ENCODE results near the gene SEPTIN2. TPM values are rescaled to one million over a fixed set of nuclear protein-coding genes. Genes with fewer than 3 reads are reported as not detected.
A peak's percentile ranks its signal among the peaks of the same experiment; 100 is the strongest.

SEPTIN2 gene
- total and polyA plus RNA-seq, 11 donors, result 91.2 to 237 (median 199) TPM

DNA sequence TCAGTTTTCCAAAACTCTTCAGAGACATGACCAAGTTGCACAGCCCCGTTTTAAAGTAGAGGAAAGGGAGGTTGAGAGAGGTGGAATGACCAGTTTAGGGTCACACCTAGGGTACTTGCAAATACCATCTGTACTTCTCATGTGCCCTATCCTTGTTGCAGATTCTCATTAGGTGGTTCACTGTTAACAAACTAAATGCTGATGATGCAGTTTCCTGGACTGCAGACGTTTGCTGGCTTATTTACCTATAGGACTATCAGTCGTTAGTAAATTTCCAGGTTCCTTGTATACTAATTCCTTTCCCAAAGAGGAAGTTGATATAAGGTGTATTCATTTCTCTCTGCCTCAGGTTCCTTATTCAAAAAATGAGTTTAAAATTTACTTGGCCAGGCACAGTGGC is 41.8 kb downstream of the SEPTIN2 start:
- TF ChIP-seq, protein P1, sequence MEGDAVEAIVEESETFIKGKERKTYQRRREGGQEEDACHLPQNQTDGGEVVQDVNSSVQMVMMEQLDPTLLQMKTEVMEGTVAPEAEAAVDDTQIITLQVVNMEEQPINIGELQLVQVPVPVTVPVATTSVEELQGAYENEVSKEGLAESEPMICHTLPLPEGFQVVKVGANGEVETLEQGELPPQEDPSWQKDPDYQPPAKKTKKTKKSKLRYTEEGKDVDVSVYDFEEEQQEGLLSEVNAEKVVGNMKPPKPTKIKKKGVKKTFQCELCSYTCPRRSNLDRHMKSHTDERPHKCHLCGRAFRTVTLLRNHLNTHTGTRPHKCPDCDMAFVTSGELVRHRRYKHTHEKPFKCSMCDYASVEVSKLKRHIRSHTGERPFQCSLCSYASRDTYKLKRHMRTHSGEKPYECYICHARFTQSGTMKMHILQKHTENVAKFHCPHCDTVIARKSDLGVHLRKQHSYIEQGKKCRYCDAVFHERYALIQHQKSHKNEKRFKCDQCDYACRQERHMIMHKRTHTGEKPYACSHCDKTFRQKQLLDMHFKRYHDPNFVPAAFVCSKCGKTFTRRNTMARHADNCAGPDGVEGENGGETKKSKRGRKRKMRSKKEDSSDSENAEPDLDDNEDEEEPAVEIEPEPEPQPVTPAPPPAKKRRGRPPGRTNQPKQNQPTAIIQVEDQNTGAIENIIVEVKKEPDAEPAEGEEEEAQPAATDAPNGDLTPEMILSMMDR (IDR thresholded peaks at IDR 0.05), result no peak
- TF ChIP-seq POLR2A (IDR thresholded peaks at IDR 0.05), result no peak

DNA sequence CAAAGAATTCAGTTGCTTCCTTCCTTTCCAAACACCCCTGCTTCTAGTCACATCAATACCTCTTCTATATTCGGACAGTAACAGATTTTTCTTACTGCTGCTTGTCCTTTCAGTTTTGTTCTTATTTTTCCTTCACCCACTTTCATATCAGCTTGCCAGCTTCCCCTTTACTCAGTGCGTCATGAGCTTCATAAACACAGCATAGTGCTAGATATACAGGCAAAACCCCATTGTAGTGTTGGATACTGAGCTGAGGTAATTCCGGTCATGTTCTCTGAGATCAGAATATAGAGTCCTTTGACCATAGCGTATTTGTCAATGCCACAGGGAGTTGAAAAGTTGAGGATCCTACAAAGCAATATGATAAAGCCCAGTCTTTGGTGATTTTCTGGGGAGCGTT is 42.7 kb downstream of the SEPTIN2 start:
- Histone ChIP-seq H3K9me3 (no peaks in the 10 kb centered on the region), H3K4me1 (peaks cover 0 to 44% (median 19%) of the 10 kb centered on the region in 12 donors), H3K4me3 (peak overlapping the region in 2 of 12 donors; percentile 1 to 7), H3K36me3 (peaks cover 0 to 14% (median 10%) of the 10 kb centered on the region in 9 donors), H3K27ac (peak overlapping the region in 1 of 12 donors; percentile 72), H3K27me3 (no peaks in the 10 kb centered on the region)
- TF ChIP-seq, protein P1 (IDR thresholded peaks at IDR 0.05), result no peak
- WGBS, 4 donors, result 82 to 86% (median 85%) methylated on average over 5 of the region's 5 CpGs
- DNase-seq, result no peak
- ATAC-seq, result no peak
- intact Hi-C loops (cut with DNase I), result loop anchor here in 3 of 10 donors (5.0 to 10.0 kb wide), 4 partner anchors 34 to 256 kb away; partner anchors contain the start of genes HDLBP (in 1 of the 3) and SEPTIN2 (in 1 of the 3)

More for the DNA sequence above, 41.8 kb downstream of the SEPTIN2 start:
- Histone ChIP-seq H3K27me3 (no peaks in the 10 kb centered on the region), H3K36me3 (peaks cover 0 to 23% (median 20%) of the 10 kb centered on the region in 9 donors), H3K4me1 (peaks cover 0 to 40% (median 19%) of the 10 kb centered on the region in 12 donors), H3K27ac (peak overlapping the region in 1 of 12 donors; percentile 72), H3K4me3 (peak overlapping the region in 5 of 12 donors; percentile 82 to 97 (median 92)), H3K9me3 (no peaks in the 10 kb centered on the region)
- intact Hi-C loops (cut with DNase I), result loop anchor here in 4 of 10 donors (2.0 to 10.0 kb wide), 5 partner anchors 35 to 257 kb away; partner anchors contain the start of genes HDLBP (in 2 of the 4) and SEPTIN2 (in 2 of the 4)
- 60 to 73% (median 68%) methylated on average over 3 of the region's 3 CpGs for WGBS, 4 donors
- ATAC-seq (no peak), DNase-seq (no peak)

DNA sequence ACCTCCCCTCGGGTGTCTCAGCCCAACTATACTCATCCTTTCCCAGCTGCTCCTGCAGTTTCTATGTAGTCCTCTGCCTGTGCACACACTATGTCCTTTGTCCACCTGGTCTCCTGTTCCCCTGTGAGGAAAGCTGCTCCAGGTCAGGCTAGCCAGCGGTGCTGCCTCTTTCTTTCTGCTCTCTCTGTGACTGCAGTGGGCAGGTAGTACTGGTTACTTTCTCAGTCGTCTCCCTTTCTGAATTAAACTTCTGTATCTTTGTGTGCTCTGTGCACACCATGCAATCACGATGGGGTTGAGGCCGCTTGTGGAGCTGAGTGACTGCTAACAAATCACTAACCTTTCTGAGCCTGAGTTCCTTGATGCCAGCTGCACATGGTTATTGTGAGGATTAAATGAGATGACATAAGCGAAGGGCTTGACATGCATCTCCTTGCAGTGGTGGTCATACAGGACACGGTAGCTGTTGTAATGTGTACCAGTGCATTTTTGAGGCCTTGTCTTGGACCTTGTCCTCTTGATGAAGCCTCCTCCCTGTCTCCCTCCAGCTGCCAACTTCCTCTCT is 43.8 kb downstream of the SEPTIN2 start:
- no peak for TF ChIP-seq POLR2A (IDR thresholded peaks at IDR 0.05)
- TF ChIP-seq, protein P1 (IDR thresholded peaks at IDR 0.05), result no peak
- DNase-seq (no peak), ATAC-seq (no peak)
- H3K36me3 ChIP-seq, result peaks cover 0 to 3% (median 2%) of the 10 kb centered on the region in 9 donors
- H3K9me3 ChIP-seq, result no peaks in the 10 kb centered on the region
- peaks cover 0 to 53% (median 26%) of the 10 kb centered on the region in 12 donors for H3K4me1 ChIP-seq
- intact Hi-C loops (cut with DNase I), result loop anchor here in 3 of 10 donors (5.0 to 10.0 kb wide), 4 partner anchors 33 to 255 kb away; partner anchors contain the start of genes HDLBP (in 1 of the 3) and SEPTIN2 (in 1 of the 3)
- 86 to 90% (median 88%) methylated on average over 7 of the region's 7 CpGs for WGBS, 4 donors
- no peak overlapping the region for H3K4me3 ChIP-seq
- H3K27ac ChIP-seq, result no peak overlapping the region
- no peaks in the 10 kb centered on the region for H3K27me3 ChIP-seq

DNA sequence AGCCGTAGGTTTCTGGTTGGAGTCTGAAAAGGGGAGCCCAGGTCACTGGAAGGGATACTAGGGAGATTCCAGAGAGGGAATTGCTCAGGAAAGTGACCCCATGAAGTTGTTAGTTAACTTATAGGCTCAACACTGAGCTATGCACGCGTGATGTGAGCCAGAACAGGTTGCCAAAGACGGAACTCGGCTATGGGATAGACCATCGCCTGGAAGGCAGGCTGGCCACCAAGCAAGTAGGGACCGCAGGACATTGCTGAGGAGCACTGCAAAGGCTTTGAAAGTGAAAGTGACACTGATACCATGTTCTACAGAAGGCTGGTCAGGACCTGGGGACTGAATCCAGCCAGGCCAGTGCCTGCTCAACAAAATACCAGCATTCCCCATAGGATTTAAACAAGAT is 47.7 kb downstream of the SEPTIN2 start:
- no peaks in the 10 kb centered on the region for H3K9me3 ChIP-seq
- TF ChIP-seq, protein P1 (IDR thresholded peaks at IDR 0.05), result no peak
- no peak for TF ChIP-seq POLR2A (IDR thresholded peaks at IDR 0.05)
- WGBS, 4 donors, result 73 to 94% (median 82%) methylated on average over 7 of the region's 7 CpGs
- H3K36me3 ChIP-seq, result no peaks in the 10 kb centered on the region
- peaks cover 0 to 42% (median 10%) of the 10 kb centered on the region in 12 donors for H3K4me1 ChIP-seq
- DNase-seq (no peak), ATAC-seq (peak in 2 of 4 donors; percentile 33 to 45)
- H3K27ac ChIP-seq, result peak overlapping the region in 1 of 12 donors; percentile 4
- intact Hi-C loops (cut with DNase I), result no loop called here
- no peaks in the 10 kb centered on the region for H3K27me3 ChIP-seq
- H3K4me3 ChIP-seq, result no peak overlapping the region

All from heart left ventricle (tissue), 16 donors.